CD4-positive, CD25-positive, alpha-beta regulatory T cell (primary cell): ENCODE measurements around the gene FAM72B. TPM values are rescaled to one million over a fixed set of nuclear protein-coding genes. Genes with fewer than 3 reads are reported as not detected.
"Not testable (repeated sequence)": the region's sequence is repeated elsewhere in the genome, so short reads cannot be mapped to it uniquely, and the experiment has no call there.

Experiments
- ATAC-seq, 2 donors: fragments of 150-1000 bp; cut with Tn5 transposase; one replicate each; pipeline ENCODE4 v1.10.0; 2021; ENCODE audit warnings: low read depth in 2 of 2, moderate number of reproducible peaks in 2 of 2, moderate library complexity in 1 of 2
- DNase-seq, 3 donors: peaks; one replicate each; pipeline versions ENCODE4 v3.0.0 to v3.0.0-alpha.2; 2012 to 2022; ENCODE audit warnings: mixed read lengths in 1 of 3
- H3K27ac ChIP-seq: one replicate; pipeline ENCODE4 v1.7.0; 2013; ENCODE audit warnings: mild to moderate bottlenecking, low read length; ENCODE audit not compliant: insufficient read depth, poor library complexity, severe bottlenecking
- H3K27me3 ChIP-seq: one replicate; pipeline ENCODE4 v1.7.0; 2013; ENCODE audit warnings: low read length; ENCODE audit not compliant: control insufficient read depth, insufficient read depth
- H3K36me3 ChIP-seq: one replicate; pipeline ENCODE4 v1.7.0; 2013; ENCODE audit warnings: mild to moderate bottlenecking, low read length, moderate library complexity; ENCODE audit not compliant: control insufficient read depth, insufficient read depth
- H3K4me1 ChIP-seq: 2 replicates; pipeline ENCODE4 v1.7.0; 2013; ENCODE audit warnings: mild to moderate bottlenecking, low read length; ENCODE audit not compliant: insufficient read depth, control insufficient read depth, poor library complexity, severe bottlenecking
- H3K4me3 ChIP-seq: one replicate; pipeline ENCODE4 v1.7.0; 2013; ENCODE audit warnings: low read depth, mild to moderate bottlenecking, low read length, moderate library complexity
- H3K9me3 ChIP-seq, 2 experiments: 1 replicate in 1 of 2; 2 replicates in 1 of 2; pipeline ENCODE4 v1.7.0; 2013; ENCODE audit warnings: low read length in 2 of 2, mild to moderate bottlenecking in 1 of 2, moderate library complexity in 1 of 2; ENCODE audit not compliant: control insufficient read depth in 2 of 2
- H3K27ac Mint-ChIP-seq, 3 donors: one replicate each; pipeline ENCODE4 v1.8.0; 2020 to 2022; ENCODE audit warnings: mild to moderate bottlenecking in 3 of 3, mixed read lengths in 3 of 3, moderate library complexity in 2 of 3
- H3K27me3 Mint-ChIP-seq: one replicate; pipeline ENCODE4 v1.8.0; 2022; ENCODE audit warnings: mild to moderate bottlenecking, mixed read lengths
- H3K36me3 Mint-ChIP-seq: one replicate; pipeline ENCODE4 v1.8.0; 2020; ENCODE audit warnings: mixed read lengths
- H3K4me1 Mint-ChIP-seq, 4 donors: one replicate each; pipeline ENCODE4 v1.8.0; 2020 to 2022; ENCODE audit warnings: mixed read lengths in 4 of 4, mild to moderate bottlenecking in 1 of 4
- H3K4me3 Mint-ChIP-seq, 4 donors: one replicate each; pipeline ENCODE4 v1.8.0; 2020 to 2022; ENCODE audit warnings: mild to moderate bottlenecking in 4 of 4, mixed read lengths in 4 of 4, moderate library complexity in 3 of 4
- H3K9me3 Mint-ChIP-seq, 7 donors: one replicate each; pipeline ENCODE4 v1.8.0; 2020 to 2022; ENCODE audit warnings: mixed read lengths in 7 of 7, mild to moderate bottlenecking in 3 of 7, moderate library complexity in 2 of 7
- polyA plus RNA-seq, 4 donors: library from polyadenylated mRNA; unstranded; fragments of 300-500 nt; fragmentation: Illumina TruSeq; gene quantifications; one replicate each; pipeline ENCODE4 v1.2.3, GENCODE V29; 2021
- total RNA-seq: library from RNA; stranded (reverse); gene quantifications from one replicate; pipeline ENCODE4 v1.2.3, GENCODE V29; 2022

Gene FAM72B
- total RNA-seq (1.3 TPM), polyA plus RNA-seq (1 to 10 TPM in 2 of 4 donors, under 1 TPM in 2; 0.53 to 1.9 (median 0.84) TPM)

- peak; percentile 90 to 98 (median 96) for DNase-seq
- Mint-ChIP-seq H3K4me3 (peak within 1 kb of the TSS; percentile 90 to 99 (median 97)), H3K27ac (peak within 1 kb of the TSS in 2 of 3 donors; percentile 89 to 96)
- H3K4me3 ChIP-seq, H3K36me3 Mint-ChIP-seq, H3K4me1 Mint-ChIP-seq, H3K9me3 Mint-ChIP-seq, H3K9me3 ChIP-seq, H3K4me1 ChIP-seq, H3K27me3 ChIP-seq, H3K36me3 ChIP-seq, H3K27me3 Mint-ChIP-seq: not testable (repeated sequence)
- peak within 1 kb of the TSS; percentile 14 for H3K27ac ChIP-seq
- peak; percentile 85 to 87 for ATAC-seq
These were observed at the start of gene FAM72B, which contains the start of gene SRGAP2C for GRCh38 chr1:121184290-121185127. FAM72B (minus strand) TSS chr1:121184340; CDS start chr1:121183489, 851 bp downstream. SRGAP2C (plus strand) TSS chr1:121184975; CDS start chr1:121187447, 2,472 bp downstream.

- not testable (repeated sequence) for H3K9me3 Mint-ChIP-seq, DNase-seq, H3K4me1 Mint-ChIP-seq, H3K27me3 Mint-ChIP-seq, H3K27ac ChIP-seq, H3K36me3 Mint-ChIP-seq, H3K27me3 ChIP-seq, H3K4me1 ChIP-seq, H3K27ac Mint-ChIP-seq, H3K4me3 ChIP-seq, H3K4me3 Mint-ChIP-seq, H3K36me3 ChIP-seq, H3K9me3 ChIP-seq, ATAC-seq
These were observed 48.4 kb upstream of the FAM72B start for GRCh38 chr1:121232445-121233125.

GRCh38 chr1:121230636-121231035 is 46.5 kb upstream of the FAM72B start:
- not testable (repeated sequence) for H3K27me3 Mint-ChIP-seq, H3K4me3 ChIP-seq, H3K4me3 Mint-ChIP-seq, H3K9me3 Mint-ChIP-seq, H3K36me3 Mint-ChIP-seq, H3K4me1 ChIP-seq, H3K4me1 Mint-ChIP-seq, H3K27ac Mint-ChIP-seq, DNase-seq, H3K27ac ChIP-seq, H3K36me3 ChIP-seq, H3K9me3 ChIP-seq, H3K27me3 ChIP-seq, ATAC-seq

- not testable (repeated sequence) for H3K36me3 ChIP-seq, H3K9me3 ChIP-seq, H3K4me3 Mint-ChIP-seq, H3K36me3 Mint-ChIP-seq, H3K4me1 ChIP-seq, H3K27me3 ChIP-seq, H3K9me3 Mint-ChIP-seq, H3K27ac ChIP-seq, H3K4me3 ChIP-seq, ATAC-seq, H3K27ac Mint-ChIP-seq, DNase-seq, H3K27me3 Mint-ChIP-seq, H3K4me1 Mint-ChIP-seq
These were observed 43.6 kb upstream of the FAM72B start for GRCh38 chr1:121227544-121228330.

GRCh38 chr1:121226925-121227324 is 42.8 kb upstream of the FAM72B start:
- H3K27me3 Mint-ChIP-seq, H3K9me3 Mint-ChIP-seq: not testable (repeated sequence)

GRCh38 chr1:121226295-121226904 is 42.3 kb upstream of the FAM72B start:
- H3K36me3 Mint-ChIP-seq, H3K27ac Mint-ChIP-seq, H3K27me3 Mint-ChIP-seq, ATAC-seq, H3K9me3 Mint-ChIP-seq, H3K27ac ChIP-seq, H3K4me1 ChIP-seq, H3K36me3 ChIP-seq, DNase-seq, H3K4me3 Mint-ChIP-seq, H3K27me3 ChIP-seq, H3K9me3 ChIP-seq, H3K4me1 Mint-ChIP-seq, H3K4me3 ChIP-seq: not testable (repeated sequence)

More at GRCh38 chr1:121226925-121227324, 42.8 kb upstream of the FAM72B start:
- H3K4me3 Mint-ChIP-seq, H3K4me1 ChIP-seq, H3K4me1 Mint-ChIP-seq, H3K4me3 ChIP-seq, H3K27ac ChIP-seq, H3K36me3 Mint-ChIP-seq, ATAC-seq, H3K27ac Mint-ChIP-seq, H3K27me3 ChIP-seq, H3K9me3 ChIP-seq, H3K36me3 ChIP-seq, DNase-seq: not testable (repeated sequence)

- not testable (repeated sequence) for H3K4me1 Mint-ChIP-seq, H3K4me1 ChIP-seq, DNase-seq, H3K27me3 Mint-ChIP-seq, H3K27me3 ChIP-seq, H3K9me3 ChIP-seq, H3K27ac ChIP-seq, H3K4me3 ChIP-seq, H3K4me3 Mint-ChIP-seq, H3K9me3 Mint-ChIP-seq, H3K36me3 ChIP-seq, H3K27ac Mint-ChIP-seq, H3K36me3 Mint-ChIP-seq
- peak; percentile 72 to 77 for ATAC-seq
These were observed 40.6 kb upstream of the FAM72B start for GRCh38 chr1:121224714-121225113.
